Measurements from ENCODE around the gene TET2. TPM values are rescaled to one million over a fixed set of nuclear protein-coding genes. Genes with fewer than 3 reads are reported as not detected.

Gene TET2
- polyA plus RNA-seq, 3 donors: 22.6 to 47.1 (median 42.5) TPM

GRCh38 chr4:105133976-105134375 is 12.7 kb upstream of the TET2 start:
- Histone ChIP-seq H3K79me2 (ENCODE audit: insufficient read depth, low read length) (no peaks in the 10 kb centered on the region), H3K9ac (ENCODE audit: insufficient read depth, low read length, poor library complexity, severe bottlenecking) (no peak overlapping the region), H3K4me2 (replicated peaks; ENCODE audit: extremely low read depth, low read length, poor library complexity, severe bottlenecking) (no peak overlapping the region), H3K27ac (ENCODE audit: low read depth in 1 of 2, low read length in 2 of 2) (no peak overlapping the region), H3K27me3 (ENCODE audit: control insufficient read depth in 2 of 2, insufficient read depth in 2 of 2, low read length in 2 of 2) (no peaks in the 10 kb centered on the region), H2AFZ (ENCODE audit: insufficient read depth, low read depth, low read length, poor library complexity, severe bottlenecking) (no peak overlapping the region), H4K20me1 (ENCODE audit: insufficient read depth, low read length) (no peaks in the 10 kb centered on the region), H3K9me3 (replicated peaks in 1 of 2; ENCODE audit: control insufficient read depth in 1 of 2, insufficient read depth in 1 of 2, low read length in 2 of 2) (no peaks in the 10 kb centered on the region), H3K4me3 (replicated peaks in 1 of 3; ENCODE audit: low read depth in 2 of 3, low read length in 3 of 3) (no peak overlapping the region), H3K4me1 (ENCODE audit: control insufficient read depth in 1 of 2, insufficient read depth in 2 of 2, low read length in 2 of 2) (peaks cover 68 to 72% of the 10 kb centered on the region in 2 donors), H3K36me3 (replicated peaks in 1 of 2; ENCODE audit: control insufficient read depth in 1 of 2, insufficient read depth in 2 of 2, low read length in 2 of 2) (no peaks in the 10 kb centered on the region)
- peak overlapping the region in 1 of 7 donors; percentile 45 for H3K27ac Mint-ChIP-seq
- H3K36me3 Mint-ChIP-seq: peaks cover 0 to 5% of the 10 kb centered on the region in 2 donors
- WGBS (ENCODE audit: insufficient coverage): no CpG with 5 or more reads among the region's 2 CpGs
- no peak overlapping the region for H3K4me3 Mint-ChIP-seq
- no peak for DNase-seq
- peaks cover 0 to 2% (median 0%) of the 10 kb centered on the region in 7 donors for H3K9me3 Mint-ChIP-seq
- H3K27me3 Mint-ChIP-seq (ENCODE audit: low read depth in 3 of 3): no peaks in the 10 kb centered on the region
- TF ChIP-seq CTCF (IDR thresholded peaks at IDR 0.05): no peak
- peaks cover 43% of the 10 kb centered on the region for H3K4me1 Mint-ChIP-seq
- intact Hi-C loops (cut with micrococcal nuclease): no loop called here

GRCh38 chr4:105135785-105136184 is 10.9 kb upstream of the TET2 start:
- Histone ChIP-seq H3K27me3 (ENCODE audit: control insufficient read depth in 2 of 2, insufficient read depth in 2 of 2, low read length in 2 of 2) (no peaks in the 10 kb centered on the region), H3K9ac (ENCODE audit: insufficient read depth, low read length, poor library complexity, severe bottlenecking) (no peak overlapping the region), H3K27ac (ENCODE audit: low read depth in 1 of 2, low read length in 2 of 2) (peak overlapping the region in 1 of 2 donors; percentile 86), H2AFZ (ENCODE audit: insufficient read depth, low read depth, low read length, poor library complexity, severe bottlenecking) (no peak overlapping the region), H3K4me3 (replicated peaks in 1 of 3; ENCODE audit: low read depth in 2 of 3, low read length in 3 of 3) (peak overlapping the region; percentile 3 to 52 (median 12)), H3K9me3 (replicated peaks in 1 of 2; ENCODE audit: control insufficient read depth in 1 of 2, insufficient read depth in 1 of 2, low read length in 2 of 2) (no peaks in the 10 kb centered on the region), H4K20me1 (ENCODE audit: insufficient read depth, low read length) (no peaks in the 10 kb centered on the region), H3K36me3 (replicated peaks in 1 of 2; ENCODE audit: control insufficient read depth in 1 of 2, insufficient read depth in 2 of 2, low read length in 2 of 2) (no peaks in the 10 kb centered on the region), H3K4me2 (replicated peaks; ENCODE audit: extremely low read depth, low read length, poor library complexity, severe bottlenecking) (peak overlapping the region; percentile 64), H3K4me1 (ENCODE audit: control insufficient read depth in 1 of 2, insufficient read depth in 2 of 2, low read length in 2 of 2) (peaks cover 64 to 66% of the 10 kb centered on the region in 2 donors), H3K79me2 (ENCODE audit: insufficient read depth, low read length) (peaks cover 8% of the 10 kb centered on the region)
- H3K9me3 Mint-ChIP-seq: peaks cover 0 to 2% (median 0%) of the 10 kb centered on the region in 7 donors
- TF ChIP-seq CTCF (IDR thresholded peaks at IDR 0.05): no peak
- H3K27me3 Mint-ChIP-seq (ENCODE audit: low read depth in 3 of 3): no peaks in the 10 kb centered on the region
- H3K4me3 Mint-ChIP-seq: no peak overlapping the region
- peak in 2 of 3 donors; percentile 55 to 64 for DNase-seq
- 0% methylated on average over 2 of the region's 2 CpGs for WGBS (ENCODE audit: insufficient coverage)
- peaks cover 0 to 5% of the 10 kb centered on the region in 2 donors for H3K36me3 Mint-ChIP-seq
- H3K27ac Mint-ChIP-seq: no peak overlapping the region
- intact Hi-C loops (cut with micrococcal nuclease): no loop called here
- H3K4me1 Mint-ChIP-seq: peaks cover 43% of the 10 kb centered on the region

All from CD14-positive monocyte (primary cell).